Prostate gland (tissue), 2 donors: ENCODE measurements around the gene CDKN2AIP.

Experiments used
- POLR2A ChIP-seq: fragments of 450-650 bp; IDR thresholded peaks from one replicate; pipeline ENCODE4 v1.6.1; 2016; ENCODE audit warnings: antibody characterized with exemption, mild to moderate bottlenecking
- POLR2AphosphoS5 ChIP-seq: sonication (generic); formaldehyde crosslinking; IDR thresholded peaks from one replicate; pipeline ENCODE4 v1.6.1; 2017; ENCODE audit warnings: antibody characterized with exemption
- TF ChIP-seq, protein P1 (sequence below), 4 experiments: fragments of 200-600 bp in 2 of 4; fragments of 450-650 bp in 2 of 4; sonication (generic) in 2 of 4; IDR thresholded peaks; 1 replicate in 3 of 4; 2 replicates in 1 of 4; pipeline ENCODE4 v1.5.1; 2016 to 2019; ENCODE audit warnings: antibody characterized with exemption in 4 of 4, mild to moderate bottlenecking in 2 of 4, moderate library complexity in 2 of 4

DNA sequence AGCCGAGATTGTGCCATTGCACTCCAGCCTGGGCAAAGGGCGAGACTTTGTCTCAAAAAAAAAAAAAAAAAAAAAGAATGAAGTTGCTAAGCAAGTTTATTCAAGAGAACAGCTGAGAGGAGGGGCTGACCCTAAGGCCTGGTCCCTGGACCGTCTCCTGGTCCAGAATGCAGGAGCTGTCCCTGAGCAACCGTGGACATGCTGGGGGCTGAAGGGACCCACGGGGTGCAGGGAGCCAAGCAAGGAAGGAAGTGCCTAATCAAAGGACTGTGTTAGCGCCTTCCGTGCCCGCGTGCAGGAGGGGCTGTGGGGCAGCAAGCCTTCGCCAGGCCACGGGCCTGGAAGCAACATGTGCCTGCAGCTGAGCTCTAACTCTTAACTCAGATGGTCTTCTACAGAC is 39.1 kb upstream of the CDKN2AIP start:
- TF ChIP-seq, protein P1, sequence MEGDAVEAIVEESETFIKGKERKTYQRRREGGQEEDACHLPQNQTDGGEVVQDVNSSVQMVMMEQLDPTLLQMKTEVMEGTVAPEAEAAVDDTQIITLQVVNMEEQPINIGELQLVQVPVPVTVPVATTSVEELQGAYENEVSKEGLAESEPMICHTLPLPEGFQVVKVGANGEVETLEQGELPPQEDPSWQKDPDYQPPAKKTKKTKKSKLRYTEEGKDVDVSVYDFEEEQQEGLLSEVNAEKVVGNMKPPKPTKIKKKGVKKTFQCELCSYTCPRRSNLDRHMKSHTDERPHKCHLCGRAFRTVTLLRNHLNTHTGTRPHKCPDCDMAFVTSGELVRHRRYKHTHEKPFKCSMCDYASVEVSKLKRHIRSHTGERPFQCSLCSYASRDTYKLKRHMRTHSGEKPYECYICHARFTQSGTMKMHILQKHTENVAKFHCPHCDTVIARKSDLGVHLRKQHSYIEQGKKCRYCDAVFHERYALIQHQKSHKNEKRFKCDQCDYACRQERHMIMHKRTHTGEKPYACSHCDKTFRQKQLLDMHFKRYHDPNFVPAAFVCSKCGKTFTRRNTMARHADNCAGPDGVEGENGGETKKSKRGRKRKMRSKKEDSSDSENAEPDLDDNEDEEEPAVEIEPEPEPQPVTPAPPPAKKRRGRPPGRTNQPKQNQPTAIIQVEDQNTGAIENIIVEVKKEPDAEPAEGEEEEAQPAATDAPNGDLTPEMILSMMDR (IDR thresholded peaks at IDR 0.05): no peak
- no peak for TF ChIP-seq POLR2A
- TF ChIP-seq POLR2AphosphoS5: no peak
